ENCODE measurements around the gene ZNF438. TPM values are rescaled to one million over a fixed set of nuclear protein-coding genes. Genes with fewer than 3 reads are reported as not detected.

The ZNF438 gene
- total RNA-seq, 1 experiment from 2014 or later, result 0.83 TPM

DNA sequence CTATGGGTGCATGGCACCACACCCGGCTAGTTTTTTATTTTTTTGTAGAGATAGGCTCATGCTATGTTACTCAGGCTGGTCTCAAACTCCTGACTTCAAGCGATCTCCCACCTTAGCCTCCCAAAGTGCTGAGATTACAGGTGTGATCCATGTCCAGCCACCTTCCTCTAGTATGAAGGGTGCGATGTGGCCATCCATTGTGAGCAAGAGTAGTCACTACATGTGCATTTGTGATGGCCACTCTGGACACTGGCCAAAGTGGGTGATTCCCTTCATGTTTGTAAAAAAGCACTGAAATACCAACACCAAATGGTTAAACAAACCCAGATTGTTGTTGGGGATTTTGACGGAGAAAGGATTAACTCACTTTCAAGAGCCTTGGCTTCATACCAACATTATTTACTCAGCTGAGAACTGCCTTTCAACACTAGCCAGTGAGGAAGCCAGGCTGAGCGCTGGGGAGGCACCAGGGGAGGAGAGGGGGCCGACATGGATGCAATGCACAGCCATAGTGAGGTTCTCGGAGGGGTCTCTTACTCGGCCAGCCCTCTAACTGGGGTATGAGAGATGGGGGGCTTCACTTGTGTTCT lies 204.0 kb downstream of the ZNF438 start:
- Mint-ChIP-seq H3K27ac (no peak overlapping the region), H3K36me3 (ENCODE audit: insufficient read depth in 1 of 3, low read depth in 3 of 3) (no peaks in the 10 kb centered on the region)
- H3K27ac ChIP-seq (ENCODE audit: insufficient read length, low read depth, low read length), result no peak overlapping the region

More for the DNA sequence above, 204.0 kb downstream of the ZNF438 start:
- Mint-ChIP-seq H3K4me1 (peaks cover 27 to 32% of the 10 kb centered on the region in 2 experiments), H3K9me3 (no peaks in the 10 kb centered on the region; a peak in 3 of 5 replicates), H3K27me3 (ENCODE audit: low read depth) (peaks cover 58% of the 10 kb centered on the region), H3K4me3 (no peak overlapping the region)
- no peak overlapping the region for H3K9ac ChIP-seq (ENCODE audit: extremely low read depth, insufficient read length, low read length)
- DNase-seq, result no peak
- H2AFZ ChIP-seq (ENCODE audit: low read length), result no peak overlapping the region
- H4K91ac ChIP-seq (ENCODE audit: insufficient read length, low read depth, low read length), result no peak overlapping the region
- H3K14ac ChIP-seq (ENCODE audit: insufficient read depth, low read length), result no peak overlapping the region
- no peak overlapping the region for H3K4me2 ChIP-seq (ENCODE audit: insufficient read depth, insufficient read length, low read length)
- H3T11ph ChIP-seq (ENCODE audit: low read length), result no peak overlapping the region
- no peak for TF ChIP-seq CTCF (conservative IDR thresholded peaks at IDR 0.05)
- H3K27me3 ChIP-seq (ENCODE audit: insufficient read depth, low read length), result peaks cover 4% of the 10 kb centered on the region; the same call in 1 of the 2 replicates
- no peak overlapping the region for H3K4ac ChIP-seq (ENCODE audit: low read depth, low read length)
- H3K4me1 ChIP-seq (ENCODE audit: insufficient read depth, low read length), result peaks cover 2% of the 10 kb centered on the region; the same call in 1 of the 2 replicates
- no peaks in the 10 kb centered on the region for H3K23me2 ChIP-seq (ENCODE audit: insufficient read length, low read depth, low read length, poor library complexity, severe bottlenecking)
- H4K8ac ChIP-seq (replicated peaks; ENCODE audit: insufficient read length, low read depth, low read length), result no peak overlapping the region
- no peak overlapping the region for H3K56ac ChIP-seq (ENCODE audit: insufficient read length, low read depth, low read length)
- no CpG with 5 or more reads among the region's 8 CpGs for WGBS (ENCODE audit: extremely low coverage, insufficient read length, low lambda C conversion rate)
- no peak overlapping the region for H2BK120ac ChIP-seq (ENCODE audit: low read depth, low read length, poor library complexity, severe bottlenecking)
- no peaks in the 10 kb centered on the region for H3K79me1 ChIP-seq (ENCODE audit: insufficient read depth, low read depth, low read length, poor library complexity, severe bottlenecking)
- H2BK5ac ChIP-seq (ENCODE audit: insufficient read length, low read length), result no peak overlapping the region
- no peak overlapping the region for H4K5ac ChIP-seq (ENCODE audit: insufficient read length, low read depth, low read length)
- no peak overlapping the region for H2AK5ac ChIP-seq (ENCODE audit: insufficient read length, low read length)
- H3K18ac ChIP-seq (ENCODE audit: insufficient read length, low read depth, low read length), result no peak overlapping the region
- no peak overlapping the region for H3K23ac ChIP-seq (ENCODE audit: insufficient read length, low read depth, low read length)
- H2BK20ac ChIP-seq (ENCODE audit: low read depth, low read length, poor library complexity, severe bottlenecking), result no peak overlapping the region
- no peaks in the 10 kb centered on the region for H3K79me2 ChIP-seq (ENCODE audit: insufficient read depth, low read length)
- H2BK12ac ChIP-seq (ENCODE audit: insufficient read length, low read depth, low read length), result no peak overlapping the region
- no peaks in the 10 kb centered on the region for H4K20me1 ChIP-seq (ENCODE audit: control insufficient read depth, insufficient read depth, insufficient read length)
- H3K9me3 ChIP-seq (ENCODE audit: control insufficient read depth, low read depth, low read length), result no peaks in the 10 kb centered on the region
- no peak overlapping the region for H2BK15ac ChIP-seq (ENCODE audit: low read depth, low read length)
